LNCAP (cell line): ENCODE data around the gene VOPP1.

Experiments
- CTCF ChIP-seq: fragments of 450-650 bp; IDR thresholded peaks from 2 replicates; pipeline ENCODE4 v1.5.1; 2017; ENCODE audit warnings: mild to moderate bottlenecking

VOPP1 gene

GRCh38 chr7:55439627-55440026 is 132.7 kb downstream of the VOPP1 start:
- TF ChIP-seq CTCF, result no peak

DNA sequence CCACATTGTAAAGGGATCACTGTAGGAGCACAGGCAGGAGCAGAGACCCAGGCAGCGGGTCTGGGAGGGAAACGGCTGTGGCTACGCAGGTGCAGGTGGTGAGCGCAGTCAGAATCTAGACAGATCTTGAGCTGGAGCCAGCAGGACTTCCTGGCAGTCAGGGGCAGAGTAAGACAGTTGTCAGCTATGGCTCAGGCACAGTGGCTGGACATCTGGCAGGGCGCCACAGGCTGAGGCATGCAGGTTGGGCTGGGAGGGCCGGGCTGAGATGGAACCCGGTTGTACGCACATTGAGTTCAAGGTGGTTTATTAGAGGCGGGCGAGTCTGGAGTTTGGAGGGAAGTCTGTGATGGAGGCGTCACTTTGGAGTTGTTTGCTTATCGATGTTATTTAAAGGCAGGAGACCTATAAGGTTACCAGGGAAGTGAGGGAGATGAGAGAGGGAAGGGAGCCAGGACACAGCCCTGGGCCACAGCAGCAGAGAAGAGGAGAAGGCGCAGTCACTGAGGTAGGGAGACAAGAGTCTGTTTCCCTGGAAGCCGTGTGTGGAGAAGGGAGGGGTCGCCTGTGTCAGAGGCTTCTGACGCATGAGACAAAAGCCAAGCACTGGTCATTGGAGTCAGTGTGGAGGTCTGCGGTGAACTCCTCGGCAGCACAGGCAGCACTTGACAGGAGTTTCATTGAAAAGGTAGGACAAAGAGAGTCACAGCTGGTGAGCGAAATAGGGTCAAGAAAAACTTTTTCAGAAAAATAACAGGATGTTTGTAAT is 133.4 kb downstream of the VOPP1 start:
- no peak for TF ChIP-seq CTCF

- TF ChIP-seq CTCF, result no peak
Measured at GRCh38 chr7:55438085-55438756, 134.1 kb downstream of the VOPP1 start.

- TF ChIP-seq CTCF, result no peak
Measured at GRCh38 chr7:55437375-55437774, 134.9 kb downstream of the VOPP1 start.

GRCh38 chr7:55436457-55436856 is 135.8 kb downstream of the VOPP1 start:
- TF ChIP-seq CTCF, result no peak

GRCh38 chr7:55435466-55435865 is 136.8 kb downstream of the VOPP1 start:
- TF ChIP-seq CTCF, result no peak

DNA sequence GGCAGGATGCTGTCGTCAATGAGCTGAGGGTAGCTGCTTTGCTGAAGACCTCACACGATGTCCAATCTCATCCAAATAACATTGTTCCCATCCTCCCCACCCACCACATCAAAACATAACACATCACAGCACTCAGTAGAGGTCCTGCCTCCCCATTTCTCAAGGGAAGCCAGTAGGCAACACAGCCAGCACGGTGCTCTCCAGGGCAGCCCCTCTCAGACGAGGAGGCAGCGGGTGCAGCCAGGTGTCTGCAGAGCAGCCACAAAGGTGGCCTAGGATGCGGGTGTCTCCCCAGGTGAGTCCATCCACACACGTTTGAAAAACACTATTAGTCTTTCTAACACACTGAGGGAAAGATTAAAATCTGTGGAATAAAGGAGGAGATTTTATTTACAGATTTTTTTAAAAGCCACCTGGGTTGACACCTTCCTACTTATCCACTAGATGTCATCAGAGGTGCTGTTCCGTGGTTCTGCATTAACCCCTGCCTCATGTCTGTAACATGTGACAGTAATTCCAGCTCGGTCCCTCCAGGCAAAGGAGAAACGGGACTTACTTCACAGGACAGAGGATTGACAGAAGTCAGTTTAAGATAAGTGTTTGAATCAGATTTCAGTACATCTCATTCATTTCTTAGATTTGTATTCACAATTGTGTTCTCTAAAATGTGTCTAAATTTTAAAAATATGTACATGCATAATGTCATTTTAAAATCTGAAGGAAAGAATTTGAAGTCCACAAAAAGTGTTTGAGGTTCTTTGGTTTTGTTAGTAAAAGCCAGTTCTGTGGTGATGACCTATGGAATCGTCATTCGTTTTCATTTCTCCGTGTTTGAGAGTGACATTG is 139.1 kb downstream of the VOPP1 start:
- peak; percentile 78 for TF ChIP-seq CTCF
